HepG2 (cell line): ENCODE data around the gene LIM2. TPM values are rescaled to one million over a fixed set of nuclear protein-coding genes. Genes with fewer than 3 reads are reported as not detected.

Experiments
- ASH2L ChIP-seq: fragments of 300-600, 200-600 bp; sonication (generic); IDR thresholded peaks from 2 replicates; pipeline ENCODE4 v1.7.0; 2017; ENCODE audit warnings: low read depth, mild to moderate bottlenecking, moderate library complexity, mixed read lengths, low read length; ENCODE audit not compliant: insufficient read length
- CCAR2 ChIP-seq: fragments of 200-400 bp; formaldehyde crosslinking; optimal IDR thresholded peaks from 2 replicates; pipeline ENCODE3; 2018; ENCODE audit warnings: low read depth, mild to moderate bottlenecking, low read length, moderate library complexity
- GRHL1 ChIP-seq: sonication (generic); formaldehyde crosslinking; conservative IDR thresholded peaks from 2 replicates; pipeline ENCODE4 v1.8.0; 2022; ENCODE audit warnings: missing genetic modification reagents
- GTF2F1 ChIP-seq: fragments of 150-350 bp; IDR thresholded peaks from 2 replicates; pipeline ENCODE4 v1.6.1; 2014; ENCODE audit warnings: low read length
- HDAC2 ChIP-seq: sonication (generic); formaldehyde crosslinking; IDR thresholded peaks from 2 replicates; pipeline ENCODE4 v1.4.0; 2020; ENCODE audit warnings: missing genetic modification reagents
- HOXD1 ChIP-seq: sonication (generic); formaldehyde crosslinking; IDR thresholded peaks from 2 replicates; pipeline ENCODE4 v1.5.0; 2020; ENCODE audit warnings: missing genetic modification reagents
- KDM5B ChIP-seq: sonication (generic); formaldehyde crosslinking; IDR thresholded peaks from 2 replicates; pipeline ENCODE4 v1.4.0; 2020; ENCODE audit warnings: missing genetic modification reagents, mild to moderate bottlenecking, borderline replicate concordance
- MLLT10 ChIP-seq: sonication (generic); formaldehyde crosslinking; IDR thresholded peaks from 2 replicates; pipeline ENCODE4 v1.4.0; 2020; ENCODE audit warnings: missing genetic modification reagents
- MZF1 ChIP-seq: sonication (generic); formaldehyde crosslinking; IDR thresholded peaks from 2 replicates; pipeline ENCODE4 v1.8.1; 2023; ENCODE audit warnings: mild to moderate bottlenecking, missing genetic modification reagents, borderline replicate concordance
- PAX8 ChIP-seq: sonication (generic); formaldehyde crosslinking; IDR thresholded peaks from 2 replicates; pipeline ENCODE4 v1.8.0; 2022; ENCODE audit warnings: mild to moderate bottlenecking, missing genetic modification reagents, borderline replicate concordance
- RNF219 ChIP-seq: sonication (generic); formaldehyde crosslinking; IDR thresholded peaks from 2 replicates; pipeline ENCODE4 v1.5.0; 2020; ENCODE audit warnings: mild to moderate bottlenecking, missing genetic modification reagents
- SETDB1 ChIP-seq: sonication (generic); formaldehyde crosslinking; IDR thresholded peaks from 2 replicates; pipeline ENCODE4 v1.5.1; 2020; ENCODE audit warnings: missing genetic modification reagents, mild to moderate bottlenecking, borderline replicate concordance
- TRAFD1 ChIP-seq: sonication (generic); formaldehyde crosslinking; IDR thresholded peaks from 2 replicates; pipeline ENCODE4 v1.5.1; 2020; ENCODE audit warnings: missing genetic modification reagents, mild to moderate bottlenecking, borderline replicate concordance
- U2AF1 ChIP-seq: fragments of 200-400 bp; formaldehyde crosslinking; optimal IDR thresholded peaks from 2 replicates; pipeline ENCODE3; 2017; ENCODE audit warnings: mild to moderate bottlenecking, low read depth, low read length
- ZBED4 ChIP-seq: sonication (generic); formaldehyde crosslinking; IDR thresholded peaks from 2 replicates; pipeline ENCODE4 v1.4.0; 2020; ENCODE audit warnings: missing genetic modification reagents, borderline replicate concordance
- ZFP82 ChIP-seq: sonication (generic); formaldehyde crosslinking; IDR thresholded peaks from 2 replicates; pipeline ENCODE4 v1.5.1; 2020; ENCODE audit warnings: mild to moderate bottlenecking, missing genetic modification reagents, borderline replicate concordance
- ZNF350 ChIP-seq: sonication (generic); formaldehyde crosslinking; IDR thresholded peaks from 2 replicates; pipeline ENCODE4 v1.4.0; 2020; ENCODE audit warnings: mild to moderate bottlenecking, low read depth, missing genetic modification reagents, borderline replicate concordance
- ZNF431 ChIP-seq: sonication (generic); formaldehyde crosslinking; IDR thresholded peaks from 2 replicates; pipeline ENCODE4 v1.9.0; 2022; ENCODE audit warnings: missing genetic modification reagents, low read depth, mild to moderate bottlenecking, borderline replicate concordance
- polyA plus RNA-seq, 8 experiments: library from polyadenylated mRNA; depleted of rRNA in 3 of 8; stranded (reverse) in 7 of 8; unstranded in 1 of 8; fragments of >200 nt; fragmentation: Illumina TruSeq in 4 of 8; extraction: Trizol in 4 of 8; gene quantifications; 2 replicates each; pipeline versions ENCODE4 v1.2.1 to v1.2.3, GENCODE V29; 2011 to 2016; ENCODE audit warnings: low read depth in 4 of 8, missing spikeins in 1 of 8, mixed read lengths in 1 of 8; ENCODE audit not compliant: insufficient read depth in 1 of 8
- total RNA-seq, 5 experiments: library from RNA; depleted of rRNA; stranded (reverse); fragments of >200 nt; fragmentation: Illumina TruSeq; extraction: Trizol; gene quantifications; 2 replicates each; pipeline ENCODE4 v1.2.3, GENCODE V29; 2016; ENCODE audit warnings: low read depth in 1 of 5

The LIM2 gene
- total and polyA plus RNA-seq, 2 of the 13 experiments (the other 11 are each of a cell fraction or from before 2014, with no cell fraction given): 1.3 TPM; not detected in 1

- no peak for TF ChIP-seq RNF219 (CRISPR knock-in tag)
- TF ChIP-seq GTF2F1: no peak
- no peak for TF ChIP-seq PAX8 (CRISPR knock-in tag)
- no peak for TF ChIP-seq ZBED4
- peak; percentile 67; the same call in 1 of the 2 replicates for TF ChIP-seq ZNF350 (CRISPR knock-in tag)
- peak; percentile 54; the same call in 1 of the 2 replicates for TF ChIP-seq HOXD1
- TF ChIP-seq KDM5B: 0 out of 2 replicates have a peak, but pooled peaks have one; percentile 30
- no peak for TF ChIP-seq GRHL1 (CRISPR knock-in tag)
- TF ChIP-seq HDAC2 (CRISPR knock-in tag): no peak
- TF ChIP-seq CCAR2: no peak
- no peak for TF ChIP-seq MZF1 (CRISPR knock-in tag)
- TF ChIP-seq ZNF431 (CRISPR knock-in tag): 0 out of 2 replicates have a peak, but pooled peaks have one; percentile 34
- TF ChIP-seq TRAFD1 (CRISPR knock-in tag): no peak; the same call in 1 of the 2 replicates
- no peak for TF ChIP-seq ZFP82 (CRISPR knock-in tag)
- TF ChIP-seq ASH2L: peak; percentile 14
- no peak for TF ChIP-seq MLLT10 (CRISPR knock-in tag)
- TF ChIP-seq U2AF1: no peak
- no peak for TF ChIP-seq SETDB1 (CRISPR knock-in tag)
Observed at GRCh38 chr19:51338563-51339312, 49.0 kb downstream of the LIM2 start (continued).
